GM21381 (cell line): Measurements from ENCODE around the gene PTPRN2.
"Not testable (repeated sequence)": the region's sequence is repeated elsewhere in the genome, so short reads cannot be mapped to it uniquely, and the experiment has no call there.

Experiments used
- ATAC-seq: cut with Tn5 transposase; IDR thresholded peaks from one replicate; pipeline ENCODE4 v1.9.1; 2021; ENCODE audit warnings: mild to moderate bottlenecking, moderate library complexity; ENCODE audit not compliant: unreplicated experiment

Gene PTPRN2

GRCh38 chr7:157981778-157982177 lies 605.8 kb downstream of the PTPRN2 start:
- no peak for ATAC-seq

GRCh38 chr7:157980774-157981173 lies 606.8 kb downstream of the PTPRN2 start:
- no peak for ATAC-seq

GRCh38 chr7:157980341-157980731 lies 607.3 kb downstream of the PTPRN2 start:
- ATAC-seq: not testable (repeated sequence)

GRCh38 chr7:157979636-157980340 lies 607.8 kb downstream of the PTPRN2 start:
- no peak for ATAC-seq

GRCh38 chr7:157978766-157979165 lies 608.9 kb downstream of the PTPRN2 start:
- no peak for ATAC-seq

- no peak for ATAC-seq
Measured at GRCh38 chr7:157977717-157978496, 609.7 kb downstream of the PTPRN2 start.

GRCh38 chr7:157977306-157977705 lies 610.3 kb downstream of the PTPRN2 start:
- ATAC-seq: no peak

GRCh38 chr7:157976406-157976805 lies 611.2 kb downstream of the PTPRN2 start:
- ATAC-seq: no peak

GRCh38 chr7:157975401-157976372 lies 611.9 kb downstream of the PTPRN2 start:
- no peak for ATAC-seq

- ATAC-seq: no peak
Measured at GRCh38 chr7:157974678-157975230, 612.9 kb downstream of the PTPRN2 start.

- no peak for ATAC-seq
Measured at GRCh38 chr7:157973971-157974677, 613.5 kb downstream of the PTPRN2 start.

- ATAC-seq: no peak
Measured at GRCh38 chr7:157972914-157973313, 614.7 kb downstream of the PTPRN2 start.

- no peak for ATAC-seq
Measured at GRCh38 chr7:157971501-157971900, 616.1 kb downstream of the PTPRN2 start.

- no peak for ATAC-seq
Measured at GRCh38 chr7:157970744-157971143, 616.9 kb downstream of the PTPRN2 start.

- ATAC-seq: no peak
Measured at GRCh38 chr7:157969995-157970394, 617.6 kb downstream of the PTPRN2 start.

GRCh38 chr7:157966490-157966889 lies 621.1 kb downstream of the PTPRN2 start:
- no peak for ATAC-seq

GRCh38 chr7:157964521-157964920 lies 623.1 kb downstream of the PTPRN2 start:
- ATAC-seq: no peak

- no peak for ATAC-seq
Measured at GRCh38 chr7:157964016-157964415, 623.6 kb downstream of the PTPRN2 start.

GRCh38 chr7:157963526-157963925 lies 624.1 kb downstream of the PTPRN2 start:
- no peak for ATAC-seq
